HG03103 (cell line): ENCODE results near the gene PRPF8.

ENCODE experiments used
- ATAC-seq: cut with Tn5 transposase; IDR thresholded peaks from one replicate; pipeline ENCODE4 v1.9.1; 2021; ENCODE audit warnings: low read depth; ENCODE audit not compliant: unreplicated experiment

The PRPF8 gene

GRCh38 chr17:1604831-1605528, 79.7 kb downstream of the PRPF8 start:
- no peak for ATAC-seq

- no peak for ATAC-seq
Measured at GRCh38 chr17:1601571-1601970, 83.1 kb downstream of the PRPF8 start.
